Upper lobe of right lung (tissue), 1 donor: Measurements from ENCODE around the gene SERPINE3. TPM values are rescaled to one million over a fixed set of nuclear protein-coding genes. Genes with fewer than 3 reads are reported as not detected.

ENCODE experiments used
- ATAC-seq: fragments of 200-7000 bp; cut with Tn5 transposase; one replicate; pipeline ENCODE4 v1.9.1; 2020; ENCODE audit warnings: mild to moderate bottlenecking, moderate library complexity
- DNase-seq: peaks from one replicate; pipeline ENCODE4 v3.0.0-alpha.2; 2020
- H3K27ac ChIP-seq: fragments of 200-600 bp; one replicate; pipeline ENCODE4 v1.8.0; 2022
- H3K27me3 ChIP-seq: fragments of 200-600 bp; one replicate; pipeline ENCODE4 v1.8.0; 2022; ENCODE audit warnings: mild to moderate bottlenecking
- H3K36me3 ChIP-seq: fragments of 200-600 bp; one replicate; pipeline ENCODE4 v1.8.0; 2022
- H3K4me1 ChIP-seq: fragments of 200-600 bp; one replicate; pipeline ENCODE4 v1.8.0; 2022
- H3K4me3 ChIP-seq: fragments of 200-600 bp; one replicate; pipeline ENCODE4 v1.8.0; 2022; ENCODE audit warnings: mild to moderate bottlenecking
- H3K9me3 ChIP-seq: fragments of 200-600 bp; one replicate; pipeline ENCODE4 v1.8.0; 2022
- intact Hi-C: fragments of 100-400 bp; cut with DNase I; formaldehyde crosslinking; loops from one replicate; pipeline ENCODE4 v1.11.0; 2022
- microRNA-seq: library from miRNA; unstranded; fragments of <30 nt; microRNA quantifications from one replicate; pipeline ENCODE4 v1.2.0, GENCODE V29; 2020; ENCODE audit warnings: borderline microRNAs expressed
- total RNA-seq: library from RNA; stranded (reverse); fragmentation: NEBNext Ultra II Directional; extraction: Animal tissue kit (Norgen Biotek cat#: 25700); gene quantifications from one replicate; pipeline ENCODE4 v1.2.1, GENCODE V29; 2021
- TF ChIP-seq, protein P1 (sequence below): fragments of 200-600 bp; IDR thresholded peaks from one replicate; pipeline ENCODE4 v1.8.0; 2022; ENCODE audit warnings: antibody characterized with exemption
- donor health status: DM: no; HTN: yes; CAD: no; lungs with severe emphysema.

The SERPINE3 gene
- total RNA-seq, 1 donor from 2014 or later: not detected

DNA sequence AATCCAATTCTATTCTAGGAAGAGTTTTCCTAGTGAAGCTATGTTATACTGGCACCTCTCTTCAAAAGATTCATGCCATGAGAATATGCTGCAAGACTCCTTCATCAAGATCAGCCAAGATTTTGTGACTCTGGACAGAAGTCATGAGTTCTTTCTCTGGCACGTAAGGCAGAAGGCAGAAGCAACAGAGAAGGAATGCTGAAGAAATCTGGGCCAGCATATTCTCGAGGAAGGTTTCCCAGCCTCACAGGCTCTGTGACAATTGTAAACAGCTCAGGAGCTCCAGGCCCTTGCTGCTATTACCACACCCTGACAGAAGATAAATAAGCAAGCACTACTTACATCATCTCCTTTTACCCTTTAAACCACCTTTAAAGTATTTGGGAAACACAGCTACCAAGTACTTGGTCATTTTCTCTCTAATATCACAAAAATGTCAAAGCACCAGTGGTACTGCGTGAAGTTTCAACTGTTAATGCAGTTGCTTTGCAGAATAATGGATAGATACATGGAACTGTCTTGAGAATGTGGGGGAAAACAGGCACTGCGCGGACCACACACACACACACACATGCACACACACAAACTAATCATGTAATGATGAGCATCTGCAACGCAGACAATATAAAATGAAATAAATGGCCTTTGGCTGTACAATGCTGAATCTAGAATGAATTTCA, 57.9 kb downstream of the SERPINE3 start:
- intact Hi-C loops: no loop called here
- Histone ChIP-seq H3K27ac (no peak overlapping the region), H3K4me1 (peaks cover 19% of the 10 kb centered on the region), H3K9me3 (no peaks in the 10 kb centered on the region), H3K27me3 (no peaks in the 10 kb centered on the region), H3K36me3 (no peaks in the 10 kb centered on the region), H3K4me3 (no peak overlapping the region)
- ATAC-seq (peak; percentile 74), DNase-seq (no peak)
- TF ChIP-seq, protein P1, sequence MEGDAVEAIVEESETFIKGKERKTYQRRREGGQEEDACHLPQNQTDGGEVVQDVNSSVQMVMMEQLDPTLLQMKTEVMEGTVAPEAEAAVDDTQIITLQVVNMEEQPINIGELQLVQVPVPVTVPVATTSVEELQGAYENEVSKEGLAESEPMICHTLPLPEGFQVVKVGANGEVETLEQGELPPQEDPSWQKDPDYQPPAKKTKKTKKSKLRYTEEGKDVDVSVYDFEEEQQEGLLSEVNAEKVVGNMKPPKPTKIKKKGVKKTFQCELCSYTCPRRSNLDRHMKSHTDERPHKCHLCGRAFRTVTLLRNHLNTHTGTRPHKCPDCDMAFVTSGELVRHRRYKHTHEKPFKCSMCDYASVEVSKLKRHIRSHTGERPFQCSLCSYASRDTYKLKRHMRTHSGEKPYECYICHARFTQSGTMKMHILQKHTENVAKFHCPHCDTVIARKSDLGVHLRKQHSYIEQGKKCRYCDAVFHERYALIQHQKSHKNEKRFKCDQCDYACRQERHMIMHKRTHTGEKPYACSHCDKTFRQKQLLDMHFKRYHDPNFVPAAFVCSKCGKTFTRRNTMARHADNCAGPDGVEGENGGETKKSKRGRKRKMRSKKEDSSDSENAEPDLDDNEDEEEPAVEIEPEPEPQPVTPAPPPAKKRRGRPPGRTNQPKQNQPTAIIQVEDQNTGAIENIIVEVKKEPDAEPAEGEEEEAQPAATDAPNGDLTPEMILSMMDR: no peak

DNA sequence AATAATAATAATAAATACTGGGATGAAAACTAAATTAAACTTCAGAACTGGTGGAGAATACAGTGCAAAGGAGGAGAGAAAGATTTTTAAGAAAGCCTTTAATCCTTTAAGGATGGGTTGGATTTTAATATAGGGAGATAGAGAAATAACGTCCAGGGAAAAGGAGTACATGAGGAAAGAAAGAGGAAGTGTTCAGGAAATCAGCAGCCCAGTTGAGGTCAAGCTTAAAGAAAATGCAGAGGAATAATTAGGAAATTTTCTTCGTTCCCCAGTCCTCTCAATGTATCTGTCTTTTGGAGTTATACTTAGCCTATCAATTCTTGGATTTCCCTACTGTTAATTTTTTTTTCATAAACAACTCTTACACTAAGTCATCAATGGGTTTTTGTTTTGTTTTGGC, 65.7 kb downstream of the SERPINE3 start:
- Histone ChIP-seq H3K27ac (no peak overlapping the region), H3K4me3 (no peak overlapping the region), H3K4me1 (no peaks in the 10 kb centered on the region), H3K9me3 (no peaks in the 10 kb centered on the region), H3K27me3 (no peaks in the 10 kb centered on the region), H3K36me3 (no peaks in the 10 kb centered on the region)
- no peak for ATAC-seq
- no peak for DNase-seq
- intact Hi-C loops: no loop called here
- TF ChIP-seq, protein P1: no peak

DNA sequence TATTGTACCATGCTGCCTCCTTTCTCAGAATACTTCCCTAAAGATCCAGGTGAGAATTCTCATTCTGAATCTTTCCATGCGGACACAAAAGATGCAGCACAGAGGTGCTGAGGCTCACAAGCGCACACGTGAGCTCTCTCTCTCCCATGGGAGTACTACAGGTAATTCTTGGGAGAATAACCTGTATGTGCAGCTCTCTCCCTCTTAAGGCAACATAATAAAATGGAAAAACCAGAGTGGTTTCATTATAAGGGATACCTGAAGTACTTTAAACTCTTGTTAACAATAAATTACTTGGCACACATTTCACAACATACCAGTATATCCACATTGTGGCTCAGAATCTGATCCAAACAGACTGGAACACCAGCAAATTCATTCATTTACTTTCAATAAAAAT, 72.9 kb downstream of the SERPINE3 start:
- ATAC-seq: no peak
- Histone ChIP-seq H3K4me3 (no peak overlapping the region), H3K27me3 (no peaks in the 10 kb centered on the region), H3K9me3 (no peaks in the 10 kb centered on the region), H3K36me3 (peaks cover 6% of the 10 kb centered on the region), H3K27ac (no peak overlapping the region), H3K4me1 (no peaks in the 10 kb centered on the region)
- no peak for DNase-seq
- TF ChIP-seq, protein P1: no peak
- intact Hi-C loops: no loop called here

Small RNA genes within 50 kb of the gene (microRNA-seq; reads per million reads assigned to microRNA genes)
- not detected for gene MIR5693

Other genes starting within 250 kb of the SERPINE3 start
- gene C13orf42, start 228.4 kb upstream of the SERPINE3 start, total RNA-seq: not detected
- 3.9 TPM for gene FAM124A, start 117.3 kb upstream of the SERPINE3 start, total RNA-seq
- gene INTS6, start 113.3 kb downstream of the SERPINE3 start, total RNA-seq: 34.3 TPM
- 13.1 TPM for gene WDFY2, start 244.8 kb downstream of the SERPINE3 start, total RNA-seq